Left lobe of liver (tissue), 2 donors: ENCODE results near the gene VTA1. TPM values are rescaled to one million over a fixed set of nuclear protein-coding genes. Genes with fewer than 3 reads are reported as not detected.

Source experiments
- ATAC-seq: fragments of 200-7000 bp; cut with Tn5 transposase; one replicate; pipeline ENCODE4 v1.9.1; 2020; ENCODE audit warnings: mild to moderate bottlenecking, moderate library complexity
- DNase-seq: peaks from one replicate; pipeline ENCODE4 v3.0.0-alpha.2; 2020; ENCODE audit warnings: low spot score
- total RNA-seq: library from RNA; stranded (reverse); gene quantifications from one replicate; pipeline ENCODE4 v1.2.1, GENCODE V29; 2021
- donor health status: DM: no; HTN: no; CAD: no; lungs with moderate emphysema.
- donor health status: DM: no; HTN: yes; CAD: no.

The VTA1 gene
- total RNA-seq, 1 donor from 2014 or later, result 16.7 TPM

GRCh38 chr6:142258757-142259156, 111.7 kb downstream of the VTA1 start:
- ATAC-seq (peak; percentile 41), DNase-seq (no peak)

- DNase-seq (no peak), ATAC-seq (no peak)
Observed at GRCh38 chr6:142260748-142261147, 113.7 kb downstream of the VTA1 start.

GRCh38 chr6:142262231-142262630, 115.2 kb downstream of the VTA1 start:
- ATAC-seq, result no peak

GRCh38 chr6:142265476-142265875, 118.4 kb downstream of the VTA1 start:
- peak; percentile 68 for ATAC-seq
- DNase-seq, result no peak

More at GRCh38 chr6:142262231-142262630, 115.2 kb downstream of the VTA1 start:
- DNase-seq, result no peak

DNA sequence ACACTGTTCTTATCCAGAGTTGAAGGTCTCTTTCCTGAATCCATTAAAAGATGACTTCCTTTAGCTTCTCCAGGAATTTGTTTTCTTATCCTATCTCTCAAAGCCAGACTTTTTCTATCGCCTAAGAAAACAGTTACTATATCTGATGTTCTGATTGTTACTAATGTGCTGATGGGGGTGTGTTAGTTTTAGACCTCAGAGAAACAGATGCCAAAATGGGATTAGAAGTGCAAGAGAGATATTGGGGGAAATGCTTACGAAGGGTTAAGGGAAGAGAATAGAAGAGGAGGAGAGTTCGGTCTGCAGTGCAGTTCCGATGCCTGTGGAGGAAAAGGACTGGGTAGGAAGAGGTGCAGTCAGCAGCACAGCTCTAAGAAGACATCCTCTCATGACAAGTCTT, 119.0 kb downstream of the VTA1 start:
- no peak for ATAC-seq
- DNase-seq, result no peak

GRCh38 chr6:142271476-142271875, 124.4 kb downstream of the VTA1 start:
- no peak for DNase-seq

More at GRCh38 chr6:142271476-142271875, 124.4 kb downstream of the VTA1 start:
- ATAC-seq, result no peak

Other genes with a start within 250 kb of the VTA1 start
- gene GJE1, start 14.3 kb upstream of the VTA1 start, total RNA-seq, result not detected
- not detected for gene NMBR, start 141 bp upstream of the VTA1 start, total RNA-seq
- 84.4 TPM for gene ADGRG6, start 154.7 kb downstream of the VTA1 start, total RNA-seq